Epidermal melanocyte (primary cell): ENCODE results near the gene VAV3.
"Not testable (repeated sequence)": the region's sequence is repeated elsewhere in the genome, so short reads cannot be mapped to it uniquely, and the experiment has no call there.

Experiments used
- DNase-seq: peaks from one replicate; pipeline ENCODE4 v3.0.0; 2011; ENCODE audit warnings: low spot score; ENCODE audit not compliant: insufficient read length

Gene VAV3

DNA sequence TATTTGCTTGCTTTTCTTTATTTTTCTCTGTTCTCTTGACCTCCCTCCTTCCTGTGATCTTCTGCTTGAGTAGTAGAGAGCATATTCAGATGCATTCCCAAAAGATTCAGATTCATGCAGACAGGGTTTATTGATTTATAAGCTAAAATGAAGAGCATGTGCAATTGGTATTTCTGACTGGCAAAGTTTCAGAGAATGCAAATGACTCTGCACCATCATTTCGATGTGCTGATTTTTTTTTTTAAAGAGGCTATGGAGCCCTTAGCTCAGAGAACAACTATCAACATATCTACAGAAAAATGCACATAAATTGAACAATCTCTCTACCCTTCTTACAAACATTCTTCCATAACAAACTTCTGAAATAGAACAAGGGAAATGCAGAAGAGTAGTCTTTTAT, 312.0 kb downstream of the VAV3 start:
- DNase-seq = no peak

- DNase-seq = not testable (repeated sequence)
Observed at GRCh38 chr1:107650825-107651224, 314.2 kb downstream of the VAV3 start.

DNA sequence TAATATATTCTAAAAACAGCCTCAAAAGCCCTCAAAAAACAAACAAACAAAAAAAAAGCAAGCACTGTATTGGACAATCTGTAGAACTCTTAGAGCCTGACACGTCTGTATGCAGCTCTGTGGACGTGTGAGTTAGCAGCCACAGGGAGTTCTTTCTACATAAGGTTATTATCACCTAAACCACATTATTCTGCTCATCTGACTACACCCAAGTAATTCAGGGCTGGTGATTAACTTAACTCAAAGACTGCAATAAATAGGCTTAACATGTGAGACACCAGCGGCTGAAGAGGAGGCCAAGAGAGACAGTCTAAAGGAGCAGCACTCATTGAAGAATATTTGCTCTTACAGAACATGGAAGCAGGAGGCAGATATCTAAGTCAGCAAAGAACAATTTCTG, 316.0 kb downstream of the VAV3 start:
- DNase-seq = no peak

DNA sequence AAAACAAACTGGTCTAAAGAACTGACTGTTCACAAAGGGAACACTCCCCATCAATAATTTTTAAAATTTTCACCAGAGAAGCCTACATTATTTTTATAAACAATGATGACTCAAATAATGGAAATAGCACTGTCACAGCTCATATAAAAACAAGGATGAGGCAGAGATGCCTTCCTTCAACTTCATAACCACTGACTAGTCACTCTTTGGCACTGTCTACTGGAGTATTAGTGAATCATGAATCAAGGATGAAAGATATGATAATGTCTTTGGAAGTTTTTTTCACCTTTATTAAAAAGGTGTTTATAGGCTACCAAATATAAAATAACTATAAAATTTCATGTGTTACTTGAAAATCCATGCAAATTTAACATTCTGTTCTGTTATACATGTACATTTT, 316.9 kb downstream of the VAV3 start:
- DNase-seq = no peak

GRCh38 chr1:107647012-107647411, 318.0 kb downstream of the VAV3 start:
- no peak for DNase-seq

DNA sequence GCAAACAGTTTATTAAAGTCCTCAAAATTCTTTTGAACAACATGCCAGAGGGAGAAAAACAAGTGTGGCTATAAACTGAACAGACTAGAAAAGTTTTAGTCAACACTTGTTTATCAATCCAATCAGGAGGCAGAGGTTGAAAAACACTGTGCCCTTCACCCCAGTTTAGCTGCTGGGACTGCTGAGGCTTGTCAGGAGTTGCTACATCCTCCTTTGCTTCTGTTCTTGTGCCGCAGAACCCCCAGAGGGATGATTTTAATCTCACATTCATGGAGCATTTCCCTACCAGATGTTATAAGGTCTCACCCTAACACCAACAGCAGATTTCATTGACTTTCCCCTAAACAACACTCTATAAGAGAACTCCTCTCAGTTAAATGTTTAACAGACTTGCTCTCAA, 321.2 kb downstream of the VAV3 start:
- DNase-seq = no peak

DNA sequence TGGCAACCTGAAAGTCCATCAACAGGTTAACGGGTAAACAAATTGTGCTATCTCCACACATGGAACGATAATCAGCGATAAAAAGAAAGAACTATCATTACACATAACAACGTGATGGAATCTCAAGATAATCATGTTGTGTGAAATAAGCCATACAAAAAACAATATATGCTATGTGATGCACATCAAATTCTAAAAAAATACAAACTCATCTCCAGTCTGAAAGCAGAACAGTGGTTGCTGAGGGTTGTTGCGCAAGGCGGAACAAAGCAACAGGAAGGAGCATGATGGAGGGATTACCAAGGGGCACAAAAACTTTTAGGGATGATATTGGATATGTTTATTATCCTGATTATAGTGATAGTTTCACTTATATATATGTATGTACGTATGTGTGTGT, 324.8 kb downstream of the VAV3 start:
- DNase-seq = no peak

DNA sequence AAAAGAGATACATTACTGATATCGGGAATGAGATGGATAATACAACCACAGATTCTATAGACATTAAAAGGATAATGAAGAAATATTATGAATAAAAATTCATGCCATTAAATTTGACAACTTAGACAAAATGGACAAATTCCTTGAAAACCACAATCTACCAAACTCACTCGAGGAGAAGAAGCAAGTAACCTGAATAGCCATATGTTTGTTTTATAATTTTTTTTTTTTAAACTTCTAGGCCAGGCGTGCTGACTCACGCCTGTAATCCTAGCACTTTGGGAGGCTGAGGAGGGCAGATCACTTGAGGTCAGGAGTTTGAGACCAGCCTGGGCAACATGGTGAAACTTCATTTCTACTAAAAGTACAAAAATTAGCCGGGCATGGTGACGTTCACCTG, 327.9 kb downstream of the VAV3 start:
- no peak for DNase-seq

DNA sequence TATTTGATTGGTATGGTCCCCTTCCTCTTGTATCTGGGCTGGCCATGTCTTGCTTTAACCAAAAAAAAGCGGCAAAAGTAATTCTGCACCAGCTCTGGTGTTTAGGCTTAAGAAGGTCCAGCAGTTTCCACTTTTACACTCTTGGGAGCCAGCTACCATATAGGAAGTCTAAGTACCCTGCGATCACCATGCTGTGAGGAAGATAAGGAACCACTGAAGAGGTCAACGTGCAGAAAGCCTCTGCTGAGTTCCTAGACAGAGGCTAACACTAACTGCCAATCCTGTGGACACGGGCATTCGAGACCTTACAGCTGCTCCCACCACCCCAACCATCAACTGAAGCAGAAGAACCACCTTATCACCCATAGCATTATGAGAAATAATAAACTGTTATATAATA, 331.4 kb downstream of the VAV3 start:
- no peak for DNase-seq

GRCh38 chr1:107626073-107626796, 338.7 kb downstream of the VAV3 start:
- DNase-seq = no peak

- DNase-seq = no peak
Observed at GRCh38 chr1:107625405-107626029, 339.5 kb downstream of the VAV3 start.

GRCh38 chr1:107623431-107623830, 341.5 kb downstream of the VAV3 start:
- DNase-seq = no peak

DNA sequence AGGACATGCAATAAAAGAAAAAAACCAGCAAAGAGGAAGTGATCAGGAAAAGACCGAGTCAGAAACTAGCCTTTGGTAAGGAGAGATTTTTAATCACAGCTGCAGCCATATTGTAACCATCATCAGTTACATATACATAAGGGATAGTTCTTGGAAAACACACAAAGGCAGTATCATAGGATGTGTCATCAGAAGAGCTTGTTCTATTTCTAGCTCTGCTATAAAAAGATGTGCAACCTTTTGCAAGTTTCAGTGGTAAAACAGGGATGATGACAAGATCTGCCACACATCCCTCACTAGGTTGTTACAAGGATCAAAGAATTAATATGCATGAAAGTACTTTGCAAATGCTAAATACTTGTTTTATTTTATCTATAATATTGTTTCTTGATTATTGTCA, 342.0 kb downstream of the VAV3 start:
- no peak for DNase-seq

GRCh38 chr1:107622535-107622934, 342.4 kb downstream of the VAV3 start:
- DNase-seq = no peak

DNA sequence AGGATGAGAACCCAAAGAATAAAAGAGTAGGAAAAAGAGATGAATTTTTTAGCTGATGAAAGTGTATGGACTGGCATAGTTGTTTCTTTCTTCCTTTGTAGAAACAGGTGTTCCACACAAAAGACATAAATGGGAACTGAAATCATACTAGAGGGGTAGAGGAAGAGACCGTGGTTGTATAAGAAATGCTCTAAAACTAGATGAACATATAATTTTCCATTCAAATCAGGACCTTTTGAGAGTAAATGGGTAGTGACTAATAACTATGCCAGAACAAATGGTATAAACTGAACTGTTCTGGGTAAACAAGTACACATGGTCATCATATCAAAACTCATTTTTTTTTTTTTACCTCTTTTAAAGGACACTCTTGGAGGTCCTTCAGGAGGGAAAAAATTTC, 344.2 kb downstream of the VAV3 start:
- DNase-seq = no peak

DNA sequence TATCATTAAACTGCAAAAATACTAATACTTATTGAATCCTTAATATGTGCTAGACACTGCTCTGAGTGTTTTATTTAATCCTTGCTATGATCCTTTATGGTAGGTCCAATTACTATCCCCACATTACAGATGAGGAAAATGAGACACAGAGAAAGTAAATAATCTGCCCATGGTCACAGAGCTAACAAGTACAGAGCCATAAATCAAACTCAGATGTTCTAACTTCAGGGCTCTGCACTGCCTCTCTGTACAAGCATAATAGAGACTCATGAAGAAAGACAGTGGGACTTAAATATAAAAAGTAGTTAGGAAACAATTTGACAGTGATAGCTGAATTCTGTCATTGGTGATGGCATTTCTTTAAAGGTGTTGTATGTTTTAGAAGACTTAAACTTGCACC, 346.4 kb downstream of the VAV3 start:
- no peak for DNase-seq

GRCh38 chr1:107617921-107618320, 347.1 kb downstream of the VAV3 start:
- DNase-seq = no peak

DNA sequence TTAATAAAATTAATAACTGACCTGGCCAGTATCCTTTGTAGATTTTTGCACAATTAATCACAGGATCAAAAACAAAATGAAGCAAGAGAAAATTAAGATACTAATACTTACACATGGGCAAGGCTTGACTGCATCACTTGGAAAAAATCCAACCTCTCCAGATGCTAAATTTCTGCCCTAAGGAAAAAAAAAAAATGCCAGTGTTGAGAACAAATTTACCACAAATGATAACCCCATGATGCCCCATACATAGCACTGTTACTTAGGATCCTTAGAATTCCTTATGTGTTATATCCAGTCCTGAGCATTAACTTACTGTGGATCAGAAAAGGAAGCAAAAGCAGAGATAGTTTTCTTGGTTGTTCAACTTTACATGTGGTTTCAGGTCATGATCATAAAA, 347.5 kb downstream of the VAV3 start:
- no peak for DNase-seq

DNA sequence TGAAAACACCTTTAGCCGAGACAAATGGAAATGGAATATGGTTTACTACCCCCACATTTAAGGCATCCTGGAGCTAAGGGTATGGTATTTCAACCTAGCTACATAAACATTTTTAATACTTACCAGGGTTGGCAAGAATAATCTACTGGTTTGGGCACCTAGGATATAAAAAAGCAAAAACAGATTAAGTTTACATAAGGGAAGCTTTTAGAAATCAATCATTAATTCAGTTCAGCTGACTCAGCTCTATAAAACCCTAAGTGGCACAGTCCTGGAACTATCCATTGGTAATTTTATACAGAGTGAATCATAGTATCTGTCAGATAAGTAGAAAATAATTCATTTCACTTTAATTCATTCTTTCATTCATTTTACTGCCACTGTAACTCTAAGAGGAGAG, 355.2 kb downstream of the VAV3 start:
- no peak for DNase-seq

DNA sequence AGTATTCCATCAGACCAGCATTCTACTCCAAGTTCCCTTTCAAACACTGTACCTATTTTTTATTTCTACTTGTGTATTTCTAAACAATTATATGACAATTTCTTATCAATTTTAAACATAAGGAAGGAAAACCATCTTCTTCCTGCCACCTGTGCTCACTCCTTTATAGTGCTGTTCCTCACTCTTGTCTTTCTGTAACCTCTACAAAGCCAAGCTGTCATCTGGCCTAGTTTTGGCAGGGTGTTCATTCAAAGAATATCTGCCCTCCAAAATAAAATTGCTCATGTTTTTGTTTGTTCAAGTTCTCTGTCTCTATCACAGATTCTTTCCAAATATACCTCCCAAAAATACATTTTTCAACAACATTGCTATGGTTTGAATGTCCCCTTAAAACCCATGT, 360.2 kb downstream of the VAV3 start:
- no peak for DNase-seq

- DNase-seq = no peak
Observed at GRCh38 chr1:107600607-107601160, 364.3 kb downstream of the VAV3 start.

DNA sequence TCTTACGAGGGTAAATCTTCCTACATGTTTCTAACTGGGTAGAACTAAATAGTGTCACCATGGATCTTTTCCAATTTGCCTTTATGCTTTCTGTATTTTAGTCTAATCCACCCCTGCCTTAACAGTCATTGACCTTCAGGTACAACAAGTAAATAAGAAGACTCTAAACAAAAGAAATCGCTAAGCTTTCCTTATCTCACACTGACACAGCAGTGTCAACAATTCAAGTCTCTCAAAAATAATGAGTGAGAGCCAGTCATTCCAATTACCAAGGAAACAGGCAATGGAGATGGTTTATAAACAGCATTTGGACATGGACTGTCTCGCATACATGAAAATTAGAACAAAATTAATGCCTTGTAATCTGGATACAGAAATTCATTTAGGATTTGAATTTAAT, 365.8 kb downstream of the VAV3 start:
- no peak for DNase-seq

DNA sequence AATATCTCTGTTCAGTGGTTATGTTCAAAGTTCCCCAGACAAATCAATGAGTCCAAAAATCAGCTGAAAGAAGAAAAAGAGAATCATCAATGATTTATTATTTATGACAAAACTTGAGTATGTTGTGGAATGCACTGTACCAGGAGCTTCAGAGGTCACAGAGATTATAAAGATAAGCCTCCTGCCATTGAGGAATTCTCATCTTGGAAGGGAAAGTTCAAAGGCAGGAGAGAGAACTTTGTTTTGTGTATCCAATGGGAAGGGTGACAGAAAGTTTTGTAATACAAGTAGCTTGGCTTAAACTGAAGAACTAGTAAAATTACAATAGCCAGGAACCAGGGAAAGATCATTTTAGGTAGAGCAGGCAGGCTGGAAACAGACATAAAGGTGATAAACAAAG, 367.7 kb downstream of the VAV3 start:
- DNase-seq = no peak
